ENCODE data around the gene ST6GALNAC5.

ST6GALNAC5 gene

DNA sequence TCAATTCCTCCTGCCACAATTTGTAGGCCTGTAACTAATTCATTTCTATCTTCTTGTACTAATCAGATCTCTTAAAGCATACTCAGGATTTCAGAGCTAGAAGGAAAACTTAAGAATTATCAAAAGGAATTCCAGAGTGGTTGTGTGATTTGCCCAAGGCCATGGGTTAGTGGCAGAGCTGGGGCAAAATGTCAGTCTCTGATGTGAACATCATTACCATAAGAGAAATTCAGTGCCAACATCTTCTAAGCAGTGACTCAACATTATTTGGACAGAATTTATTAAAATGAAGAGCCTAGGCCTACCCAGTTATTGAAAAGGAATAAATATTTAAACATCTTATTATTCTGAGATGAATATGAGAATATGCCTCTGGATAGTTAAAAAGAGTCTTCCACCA is 14.5 kb downstream of the ST6GALNAC5 start:
- Histone ChIP-seq H3K27ac (replicated peaks) (no peak overlapping the region), H3K27me3 (ENCODE audit: insufficient read depth, poor library complexity, severe bottlenecking) (no peaks in the 10 kb centered on the region), H3K4me3 (replicated peaks; ENCODE audit: insufficient read depth, low read length) (no peak overlapping the region)
- TF ChIP-seq POLR2AphosphoS5 (IDR thresholded peaks at IDR 0.05; ENCODE audit: low read depth): no peak
- TF ChIP-seq, protein P1, sequence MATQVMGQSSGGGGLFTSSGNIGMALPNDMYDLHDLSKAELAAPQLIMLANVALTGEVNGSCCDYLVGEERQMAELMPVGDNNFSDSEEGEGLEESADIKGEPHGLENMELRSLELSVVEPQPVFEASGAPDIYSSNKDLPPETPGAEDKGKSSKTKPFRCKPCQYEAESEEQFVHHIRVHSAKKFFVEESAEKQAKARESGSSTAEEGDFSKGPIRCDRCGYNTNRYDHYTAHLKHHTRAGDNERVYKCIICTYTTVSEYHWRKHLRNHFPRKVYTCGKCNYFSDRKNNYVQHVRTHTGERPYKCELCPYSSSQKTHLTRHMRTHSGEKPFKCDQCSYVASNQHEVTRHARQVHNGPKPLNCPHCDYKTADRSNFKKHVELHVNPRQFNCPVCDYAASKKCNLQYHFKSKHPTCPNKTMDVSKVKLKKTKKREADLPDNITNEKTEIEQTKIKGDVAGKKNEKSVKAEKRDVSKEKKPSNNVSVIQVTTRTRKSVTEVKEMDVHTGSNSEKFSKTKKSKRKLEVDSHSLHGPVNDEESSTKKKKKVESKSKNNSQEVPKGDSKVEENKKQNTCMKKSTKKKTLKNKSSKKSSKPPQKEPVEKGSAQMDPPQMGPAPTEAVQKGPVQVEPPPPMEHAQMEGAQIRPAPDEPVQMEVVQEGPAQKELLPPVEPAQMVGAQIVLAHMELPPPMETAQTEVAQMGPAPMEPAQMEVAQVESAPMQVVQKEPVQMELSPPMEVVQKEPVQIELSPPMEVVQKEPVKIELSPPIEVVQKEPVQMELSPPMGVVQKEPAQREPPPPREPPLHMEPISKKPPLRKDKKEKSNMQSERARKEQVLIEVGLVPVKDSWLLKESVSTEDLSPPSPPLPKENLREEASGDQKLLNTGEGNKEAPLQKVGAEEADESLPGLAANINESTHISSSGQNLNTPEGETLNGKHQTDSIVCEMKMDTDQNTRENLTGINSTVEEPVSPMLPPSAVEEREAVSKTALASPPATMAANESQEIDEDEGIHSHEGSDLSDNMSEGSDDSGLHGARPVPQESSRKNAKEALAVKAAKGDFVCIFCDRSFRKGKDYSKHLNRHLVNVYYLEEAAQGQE (IDR thresholded peaks at IDR 0.05; ENCODE audit: insufficient replicate concordance, low read depth): no peak
- no peak for DNase-seq (ENCODE audit: low read depth in 1 of 2, low spot score in 1 of 2)

DNA sequence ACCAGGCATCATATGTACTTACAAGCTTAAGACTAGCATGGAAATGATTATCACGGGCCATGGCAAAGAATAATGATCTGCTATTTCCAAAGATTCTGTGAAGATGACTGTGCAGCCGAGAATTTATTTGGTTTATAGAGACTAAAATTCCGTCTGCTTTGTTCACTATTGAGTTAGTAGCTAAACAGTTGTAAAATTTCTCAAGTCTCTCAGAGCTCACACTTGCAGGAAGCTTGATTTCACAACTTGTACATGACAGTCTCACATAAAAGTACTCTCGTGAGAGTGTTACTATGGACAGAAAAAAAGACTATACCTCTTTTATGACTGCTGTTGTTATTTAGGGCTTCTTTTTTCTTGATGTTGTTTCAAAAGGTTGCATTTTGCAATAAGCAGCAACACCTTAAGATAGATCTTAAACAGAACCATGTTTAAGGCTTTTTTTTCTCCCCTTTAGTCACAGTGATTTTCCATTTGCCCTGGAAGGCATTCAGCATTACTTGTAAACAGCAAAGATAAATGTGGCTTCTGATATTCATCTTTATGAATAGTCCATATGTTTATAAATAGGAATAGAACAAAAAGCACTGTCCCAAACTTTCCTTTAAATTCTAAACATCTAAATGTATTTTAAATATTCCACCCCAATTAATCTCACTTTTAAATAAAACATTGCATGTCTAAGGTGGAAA is 24.8 kb downstream of the ST6GALNAC5 start:
- H3K27me3 ChIP-seq (ENCODE audit: insufficient read depth, poor library complexity, severe bottlenecking): no peaks in the 10 kb centered on the region
- peak in 1 of 2 experiments; percentile 27 for DNase-seq (ENCODE audit: low read depth in 1 of 2, low spot score in 1 of 2)
- H3K27ac ChIP-seq (replicated peaks): 0 out of 2 replicates have a peak overlapping the region, but pooled peaks have one; percentile 7
- TF ChIP-seq GABPA (IDR thresholded peaks at IDR 0.05; ENCODE audit: low read depth) (no peak), POLR2AphosphoS5 (IDR thresholded peaks at IDR 0.05; ENCODE audit: low read depth) (no peak), SPI1 (IDR thresholded peaks at IDR 0.05; ENCODE audit: borderline replicate concordance, low read depth) (no peak)
- TF ChIP-seq, protein P1 (IDR thresholded peaks at IDR 0.05; ENCODE audit: insufficient replicate concordance, low read depth): no peak
- TF ChIP-seq, protein P2, sequence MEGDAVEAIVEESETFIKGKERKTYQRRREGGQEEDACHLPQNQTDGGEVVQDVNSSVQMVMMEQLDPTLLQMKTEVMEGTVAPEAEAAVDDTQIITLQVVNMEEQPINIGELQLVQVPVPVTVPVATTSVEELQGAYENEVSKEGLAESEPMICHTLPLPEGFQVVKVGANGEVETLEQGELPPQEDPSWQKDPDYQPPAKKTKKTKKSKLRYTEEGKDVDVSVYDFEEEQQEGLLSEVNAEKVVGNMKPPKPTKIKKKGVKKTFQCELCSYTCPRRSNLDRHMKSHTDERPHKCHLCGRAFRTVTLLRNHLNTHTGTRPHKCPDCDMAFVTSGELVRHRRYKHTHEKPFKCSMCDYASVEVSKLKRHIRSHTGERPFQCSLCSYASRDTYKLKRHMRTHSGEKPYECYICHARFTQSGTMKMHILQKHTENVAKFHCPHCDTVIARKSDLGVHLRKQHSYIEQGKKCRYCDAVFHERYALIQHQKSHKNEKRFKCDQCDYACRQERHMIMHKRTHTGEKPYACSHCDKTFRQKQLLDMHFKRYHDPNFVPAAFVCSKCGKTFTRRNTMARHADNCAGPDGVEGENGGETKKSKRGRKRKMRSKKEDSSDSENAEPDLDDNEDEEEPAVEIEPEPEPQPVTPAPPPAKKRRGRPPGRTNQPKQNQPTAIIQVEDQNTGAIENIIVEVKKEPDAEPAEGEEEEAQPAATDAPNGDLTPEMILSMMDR (IDR thresholded peaks at IDR 0.05; ENCODE audit: insufficient read depth, low read length): no peak
- no peak overlapping the region for H3K4me3 ChIP-seq (replicated peaks; ENCODE audit: insufficient read depth, low read length)

DNA sequence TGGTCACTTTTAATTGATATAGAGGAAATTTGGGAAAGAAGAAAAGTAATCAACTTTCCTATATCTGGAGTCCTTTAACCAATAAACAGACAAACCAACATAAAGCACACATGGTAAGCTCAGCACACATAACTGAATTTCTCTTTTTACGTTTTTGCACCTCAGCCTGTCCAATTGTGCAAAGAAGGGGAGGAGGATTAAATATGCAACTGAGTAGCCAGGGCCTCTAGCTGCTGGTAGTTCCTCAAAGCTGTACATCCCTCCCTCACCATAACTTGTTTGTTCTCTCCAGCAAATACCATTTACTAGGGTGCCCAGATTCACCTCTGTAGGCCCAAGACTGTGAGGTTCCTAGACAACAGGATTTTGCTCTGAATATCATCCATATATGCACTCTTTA is 25.4 kb downstream of the ST6GALNAC5 start:
- 0 out of 2 replicates have a peak overlapping the region, but pooled peaks have one; percentile 7 for H3K27ac ChIP-seq (replicated peaks)
- no peaks in the 10 kb centered on the region for H3K27me3 ChIP-seq (ENCODE audit: insufficient read depth, poor library complexity, severe bottlenecking)
- TF ChIP-seq, protein P1 (IDR thresholded peaks at IDR 0.05; ENCODE audit: insufficient replicate concordance, low read depth): no peak
- TF ChIP-seq GABPA (IDR thresholded peaks at IDR 0.05; ENCODE audit: low read depth) (no peak), POLR2AphosphoS5 (IDR thresholded peaks at IDR 0.05; ENCODE audit: low read depth) (no peak), SPI1 (IDR thresholded peaks at IDR 0.05; ENCODE audit: borderline replicate concordance, low read depth) (no peak)
- TF ChIP-seq, protein P2 (IDR thresholded peaks at IDR 0.05; ENCODE audit: insufficient read depth, low read length): no peak
- peak in 1 of 2 experiments; percentile 24 for DNase-seq (ENCODE audit: low read depth in 1 of 2, low spot score in 1 of 2)
- H3K4me3 ChIP-seq (replicated peaks; ENCODE audit: insufficient read depth, low read length): no peak overlapping the region

All from HL-60 (cell line).